ENCODE measurements around the gene MMP10.

Gene MMP10

GRCh38 chr11:102783016-102783415 lies 2.6 kb upstream of the MMP10 start (continued):
- no peak for TF ChIP-seq ZNF645 (tag by site-specific recombination; IDR thresholded peaks at IDR 0.05)
- no peak for TF ChIP-seq YY1 (tag by site-specific recombination; IDR thresholded peaks at IDR 0.05)
- no peak for TF ChIP-seq ZNF488 (tag by site-specific recombination; IDR thresholded peaks at IDR 0.05)
- TF ChIP-seq ZNF223 (tag by site-specific recombination; IDR thresholded peaks at IDR 0.05), result no peak
- no peak for TF ChIP-seq ZNF837 (tag by site-specific recombination; IDR thresholded peaks at IDR 0.05)
- TF ChIP-seq ZNF580 (tag by site-specific recombination; IDR thresholded peaks at IDR 0.05), result no peak

- no peaks in the 10 kb centered on the region for H3K9me3 ChIP-seq (ENCODE audit: control insufficient read depth, insufficient read depth, low read depth, low read length)
- no peak overlapping the region for H3K27ac ChIP-seq (ENCODE audit: extremely low read depth, low read depth, low read length)
- H3K4me3 ChIP-seq (ENCODE audit: low read depth, low read length), result no peak overlapping the region
- no peaks in the 10 kb centered on the region for H3K4me1 ChIP-seq (ENCODE audit: control insufficient read depth, insufficient read depth, low read length)
- H3K36me3 ChIP-seq (ENCODE audit: control insufficient read depth in 2 of 2, insufficient read depth in 1 of 2, low read length in 2 of 2), result no peaks in the 10 kb centered on the region
- TF ChIP-seq PBX3 (CRISPR knock-in tag; IDR thresholded peaks at IDR 0.05) (no peak), ZIC2 (tag by site-specific recombination; IDR thresholded peaks at IDR 0.05) (no peak), PRDM10 (tag by site-specific recombination; IDR thresholded peaks at IDR 0.05) (no peak), KLF8 (tag by site-specific recombination; IDR thresholded peaks at IDR 0.05) (no peak), SALL2 (tag by site-specific recombination; IDR thresholded peaks at IDR 0.05; ENCODE audit: borderline replicate concordance) (no peak), ZBTB10 (tag by site-specific recombination; IDR thresholded peaks at IDR 0.05) (no peak), OVOL3 (tag by site-specific recombination; IDR thresholded peaks at IDR 0.05) (no peak), ZNF571 (tag by site-specific recombination; IDR thresholded peaks at IDR 0.05) (no peak), GFI1B (tag by site-specific recombination; IDR thresholded peaks at IDR 0.05) (no peak), KLF7 (tag by site-specific recombination; IDR thresholded peaks at IDR 0.05; ENCODE audit: borderline replicate concordance) (no peak), KLF9 (tag by site-specific recombination; IDR thresholded peaks at IDR 0.05; ENCODE audit: low read depth) (no peak), ZFP41 (tag by site-specific recombination; IDR thresholded peaks at IDR 0.05; ENCODE audit: borderline replicate concordance) (no peak), ZNF843 (tag by site-specific recombination; IDR thresholded peaks at IDR 0.05) (no peak), ELK4 (IDR thresholded peaks at IDR 0.05; ENCODE audit: borderline replicate concordance, low read depth, low read length) (no peak), ZNF148 (tag by site-specific recombination; IDR thresholded peaks at IDR 0.05; ENCODE audit: borderline replicate concordance) (no peak)
- POLR2A ChIA-PET, result no interaction called here
- CTCF ChIA-PET, result interaction anchor here (1.0 to 1.2 kb wide), 2 partner anchors 48 to 494 kb away, joined by 3 read pairs; no protein-coding TSS in a partner anchor
Measured at GRCh38 chr11:102781676-102782075, 1.2 kb upstream of the MMP10 start.
